SHP77 treated with DMSO at 0.1 percent for 48 hours (cell line): ENCODE measurements around the gene ZNF587.
"Not testable (repeated sequence)": the region's sequence is repeated elsewhere in the genome, so short reads cannot be mapped to it uniquely, and the experiment has no call there.

Source experiments
- DNase-seq: peaks from one replicate; lab custom pipeline; 2025; lab: John Stamatoyannopoulos, UW

ZNF587 gene

GRCh38 chr19:57887195-57887941 lies 37.7 kb downstream of the ZNF587 start:
- no peak for DNase-seq

DNA sequence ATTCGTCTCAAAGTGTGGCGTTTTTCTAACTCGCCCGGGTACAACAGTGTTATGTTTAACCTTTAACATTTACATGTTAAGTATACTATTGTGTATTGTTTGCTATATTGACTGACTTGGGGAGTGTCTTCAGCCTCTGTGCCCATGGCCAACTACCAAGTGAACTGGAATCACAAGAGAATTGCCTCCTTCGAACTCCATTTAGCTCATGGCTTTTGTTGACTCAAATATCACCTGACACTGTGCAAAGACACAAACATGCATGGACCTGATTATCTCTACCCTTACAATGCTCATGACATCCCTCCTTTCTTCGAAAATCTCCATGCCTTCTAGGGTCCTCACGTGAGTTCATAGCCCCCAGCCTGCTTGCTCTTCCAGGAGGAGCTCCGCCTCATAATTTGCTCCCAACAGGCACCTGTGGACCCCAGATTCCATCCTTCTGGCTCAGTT lies 38.5 kb downstream of the ZNF587 start:
- DNase-seq, result no peak

GRCh38 chr19:57888560-57889231 lies 39.0 kb downstream of the ZNF587 start, which contains the start of gene ZNF814:
TSS of gene ZNF814 (minus strand) at chr19:57889037. CDS start at chr19:57888802, 235 bp downstream.
- DNase-seq, result no peak

- DNase-seq, result not testable (repeated sequence)
Measured at GRCh38 chr19:57890706-57891105, 41.0 kb downstream of the ZNF587 start.

- no peak for DNase-seq
Measured at GRCh38 chr19:57900311-57900710, 50.7 kb downstream of the ZNF587 start.

DNA sequence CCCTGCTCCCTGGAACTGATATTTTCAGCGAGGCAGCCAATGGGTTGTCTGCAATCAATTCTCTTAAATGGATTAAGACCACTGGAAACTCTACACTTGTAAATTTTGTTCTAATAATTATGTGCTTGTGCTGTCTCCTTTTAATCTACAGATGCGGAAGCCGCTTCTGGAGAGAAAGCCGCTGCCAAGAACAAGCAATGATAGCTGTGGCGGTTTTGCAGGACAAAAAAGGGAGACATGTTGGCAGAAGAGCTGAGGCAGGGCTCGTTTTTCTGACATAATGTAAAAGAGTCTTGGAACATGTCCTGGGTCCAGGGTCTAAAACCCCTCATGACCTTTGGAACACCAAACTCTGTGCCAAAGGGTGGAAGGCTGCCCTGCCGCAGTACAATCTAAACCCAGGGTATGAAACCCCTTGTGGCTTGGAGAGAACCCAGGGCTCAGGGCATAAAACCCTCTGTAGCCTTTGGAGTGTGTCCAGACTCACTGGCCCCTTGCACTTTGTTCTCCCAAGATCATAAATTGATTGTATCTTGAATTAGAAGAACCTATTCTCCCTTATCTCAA lies 54.0 kb downstream of the ZNF587 start:
- DNase-seq, result no peak

DNA sequence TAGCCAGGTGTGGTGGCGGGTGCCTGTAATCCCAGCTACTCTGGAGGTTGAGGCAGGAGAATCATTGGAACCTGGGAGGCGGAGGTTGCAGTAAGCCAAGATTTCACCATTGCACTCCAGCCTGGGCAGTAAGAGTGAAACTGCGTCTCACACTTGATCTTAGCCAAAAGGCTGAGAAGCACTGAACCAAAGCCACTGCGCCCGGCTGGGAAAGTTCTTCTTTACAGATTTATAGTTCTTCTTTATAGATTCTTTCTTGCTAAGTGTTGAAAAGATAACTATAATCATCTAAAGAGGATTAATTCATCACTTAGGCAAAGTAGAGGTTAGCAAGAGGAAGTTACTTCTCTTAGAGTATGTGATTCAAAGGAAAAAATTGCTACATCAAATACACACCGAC lies 55.6 kb downstream of the ZNF587 start:
- no peak for DNase-seq

GRCh38 chr19:57907394-57907793 lies 57.7 kb downstream of the ZNF587 start:
- no peak for DNase-seq

- DNase-seq, result no peak
Measured at GRCh38 chr19:57914531-57914930, 64.9 kb downstream of the ZNF587 start.
